ENCODE data around the gene HFE. TPM values are rescaled to one million over a fixed set of nuclear protein-coding genes. Genes with fewer than 3 reads are reported as not detected.

The HFE gene
- total and polyA plus RNA-seq, 2 of the 13 experiments (the other 11 are each of a cell fraction or from before 2014, with no cell fraction given), result 3.7 to 6.3 TPM

- TF ChIP-seq ZNF441 (CRISPR knock-in tag; IDR thresholded peaks at IDR 0.05; ENCODE audit: borderline replicate concordance) (peak; percentile 98), MXD1 (CRISPR knock-in tag; IDR thresholded peaks at IDR 0.05) (peak; percentile 50; the same call in 1 of the 2 replicates), MLXIP (CRISPR knock-in tag; IDR thresholded peaks at IDR 0.05; ENCODE audit: borderline replicate concordance) (no peak), TBP (CRISPR knock-in tag; IDR thresholded peaks at IDR 0.05) (no peak), ZNF619 (CRISPR knock-in tag; IDR thresholded peaks at IDR 0.05) (no peak), NR2C2 (CRISPR knock-in tag; IDR thresholded peaks at IDR 0.05; ENCODE audit: borderline replicate concordance) (0 out of 2 replicates have a peak, but pooled peaks have one; percentile 28), MIER3 (CRISPR knock-in tag; IDR thresholded peaks at IDR 0.05; ENCODE audit: borderline replicate concordance) (no peak), ZMYM2 (CRISPR knock-in tag; IDR thresholded peaks at IDR 0.05) (no peak), POGZ (CRISPR knock-in tag; IDR thresholded peaks at IDR 0.05) (peak; percentile 53; the same call in 1 of the 2 replicates), GPBP1L1 (CRISPR knock-in tag; IDR thresholded peaks at IDR 0.05) (no peak), JDP2 (CRISPR knock-in tag; IDR thresholded peaks at IDR 0.05; ENCODE audit: borderline replicate concordance) (no peak), NFE2L2 (IDR thresholded peaks at IDR 0.05; ENCODE audit: low read length) (no peak), LBX2 (CRISPR knock-in tag; IDR thresholded peaks at IDR 0.05; ENCODE audit: borderline replicate concordance) (no peak), ZFY (CRISPR knock-in tag; IDR thresholded peaks at IDR 0.05) (peak; percentile 72; the same call in 1 of the 2 replicates), TCF12 (IDR thresholded peaks at IDR 0.05) (no peak), TCF12 (CRISPR knock-in tag; IDR thresholded peaks at IDR 0.05) (no peak), SNAI1 (CRISPR knock-in tag; IDR thresholded peaks at IDR 0.05; ENCODE audit: borderline replicate concordance) (peak; percentile 46; the same call in 1 of the 2 replicates), GTF3A (CRISPR knock-in tag; conservative IDR thresholded peaks at IDR 0.05) (no peak), STAG1 (CRISPR knock-in tag; IDR thresholded peaks at IDR 0.05) (no peak), ZMAT5 (CRISPR knock-in tag; IDR thresholded peaks at IDR 0.05; ENCODE audit: borderline replicate concordance, low read depth) (no peak), JUNB (CRISPR knock-in tag; IDR thresholded peaks at IDR 0.05; ENCODE audit: borderline replicate concordance) (no peak), ZNF138 (CRISPR knock-in tag; IDR thresholded peaks at IDR 0.05; ENCODE audit: low read depth) (no peak; the same call in 1 of the 2 replicates), NKX3-1 (CRISPR knock-in tag; IDR thresholded peaks at IDR 0.05) (no peak), BRD4 (CRISPR knock-in tag; IDR thresholded peaks at IDR 0.05) (no peak)
These were observed at the start of gene HFE (continued) for GRCh38 chr6:26087284-26088115.
